Neural crest cell (in vitro differentiated cells): Measurements from ENCODE around the gene SLIT3. TPM values are rescaled to one million over a fixed set of nuclear protein-coding genes. Genes with fewer than 3 reads are reported as not detected.

Source experiments
- DNase-seq: peaks from one replicate; pipeline ENCODE4 v3.0.0; 2021; ENCODE audit warnings: low read depth, mixed read lengths, low spot score
- H3K27ac Mint-ChIP-seq: one replicate; pipeline ENCODE4 v1.8.0; 2021; ENCODE audit warnings: mild to moderate bottlenecking, mixed read lengths; ENCODE audit not compliant: unreplicated experiment
- H3K27me3 Mint-ChIP-seq: 2 replicates; pipeline ENCODE4 v1.8.0; 2021; ENCODE audit warnings: low read depth, mild to moderate bottlenecking, mixed read lengths
- H3K36me3 Mint-ChIP-seq: 2 replicates; pipeline ENCODE4 v1.8.0; 2021; ENCODE audit warnings: low read depth, mild to moderate bottlenecking, mixed read lengths
- H3K4me1 Mint-ChIP-seq: 2 replicates; pipeline ENCODE4 v1.8.0; 2021; ENCODE audit warnings: mixed read lengths
- H3K4me3 Mint-ChIP-seq: one replicate; pipeline ENCODE4 v1.8.0; 2021; ENCODE audit warnings: mild to moderate bottlenecking, mixed read lengths
- H3K9me3 Mint-ChIP-seq: 2 replicates; pipeline ENCODE4 v1.8.0; 2021; ENCODE audit warnings: mixed read lengths
- total RNA-seq: library from RNA; stranded (reverse); gene quantifications from 2 replicates; pipeline ENCODE4 v1.2.1, GENCODE V29; 2021
- TF ChIP-seq, protein P1 (sequence below): fragments of 200-600 bp; sonication (generic); conservative IDR thresholded peaks from 2 replicates; pipeline ENCODE4 v1.5.0; 2021; ENCODE audit warnings: antibody characterized with exemption, mild to moderate bottlenecking

Gene SLIT3
- total RNA-seq, 1 donor from 2014 or later, result 13.3 TPM

DNA sequence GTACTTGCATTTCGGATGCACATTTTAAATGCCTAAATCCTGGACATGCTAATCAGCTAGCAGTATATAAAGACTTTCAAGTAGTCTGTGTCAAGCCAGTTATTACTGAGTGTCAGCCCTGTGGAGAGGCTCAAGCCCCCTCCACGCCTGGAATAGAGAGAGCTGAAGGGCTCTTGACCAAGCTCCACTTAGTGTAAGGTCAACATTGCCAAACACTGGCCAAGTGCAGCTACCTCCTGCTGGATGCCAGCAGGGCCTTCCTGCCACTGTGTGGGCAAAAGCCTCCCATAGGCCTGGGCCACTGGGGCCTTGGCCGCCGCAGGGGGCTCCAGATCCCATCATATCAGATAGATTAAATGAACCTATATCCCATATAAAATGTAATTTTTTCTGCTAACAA is 482.4 kb downstream of the SLIT3 start:
- Mint-ChIP-seq H3K9me3 (no peaks in the 10 kb centered on the region), H3K36me3 (no peaks in the 10 kb centered on the region), H3K4me1 (peaks cover 33% of the 10 kb centered on the region), H3K4me3 (no peak overlapping the region), H3K27me3 (peaks cover 2% of the 10 kb centered on the region), H3K27ac (no peak overlapping the region)
- DNase-seq, result no peak
- TF ChIP-seq, protein P1, sequence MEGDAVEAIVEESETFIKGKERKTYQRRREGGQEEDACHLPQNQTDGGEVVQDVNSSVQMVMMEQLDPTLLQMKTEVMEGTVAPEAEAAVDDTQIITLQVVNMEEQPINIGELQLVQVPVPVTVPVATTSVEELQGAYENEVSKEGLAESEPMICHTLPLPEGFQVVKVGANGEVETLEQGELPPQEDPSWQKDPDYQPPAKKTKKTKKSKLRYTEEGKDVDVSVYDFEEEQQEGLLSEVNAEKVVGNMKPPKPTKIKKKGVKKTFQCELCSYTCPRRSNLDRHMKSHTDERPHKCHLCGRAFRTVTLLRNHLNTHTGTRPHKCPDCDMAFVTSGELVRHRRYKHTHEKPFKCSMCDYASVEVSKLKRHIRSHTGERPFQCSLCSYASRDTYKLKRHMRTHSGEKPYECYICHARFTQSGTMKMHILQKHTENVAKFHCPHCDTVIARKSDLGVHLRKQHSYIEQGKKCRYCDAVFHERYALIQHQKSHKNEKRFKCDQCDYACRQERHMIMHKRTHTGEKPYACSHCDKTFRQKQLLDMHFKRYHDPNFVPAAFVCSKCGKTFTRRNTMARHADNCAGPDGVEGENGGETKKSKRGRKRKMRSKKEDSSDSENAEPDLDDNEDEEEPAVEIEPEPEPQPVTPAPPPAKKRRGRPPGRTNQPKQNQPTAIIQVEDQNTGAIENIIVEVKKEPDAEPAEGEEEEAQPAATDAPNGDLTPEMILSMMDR, result no peak

DNA sequence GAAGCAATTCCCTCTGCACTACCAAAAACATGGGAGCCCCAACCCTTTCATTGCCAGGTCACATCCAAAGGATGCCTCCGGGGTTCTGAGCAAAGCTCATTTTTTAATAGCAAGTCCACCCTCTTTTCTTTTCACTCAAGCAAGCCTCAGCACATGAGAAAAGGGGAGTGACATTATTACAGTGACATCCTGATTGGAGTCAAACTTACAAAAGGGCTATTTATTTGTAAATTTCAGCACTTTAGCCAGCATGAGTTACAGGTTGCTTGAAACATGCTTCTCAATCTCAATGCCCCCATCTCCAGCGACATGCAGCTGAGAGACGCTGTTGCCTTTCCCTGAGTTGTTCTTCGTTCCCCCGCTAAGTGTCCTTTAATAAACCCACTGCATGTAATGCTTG is 483.3 kb downstream of the SLIT3 start:
- H3K27ac Mint-ChIP-seq, result no peak overlapping the region
- H3K9me3 Mint-ChIP-seq, result no peaks in the 10 kb centered on the region
- peaks cover 2% of the 10 kb centered on the region for H3K27me3 Mint-ChIP-seq
- H3K36me3 Mint-ChIP-seq, result no peaks in the 10 kb centered on the region
- TF ChIP-seq, protein P1, result no peak
- no peak overlapping the region for H3K4me3 Mint-ChIP-seq
- H3K4me1 Mint-ChIP-seq, result peaks cover 33% of the 10 kb centered on the region
- DNase-seq, result no peak

DNA sequence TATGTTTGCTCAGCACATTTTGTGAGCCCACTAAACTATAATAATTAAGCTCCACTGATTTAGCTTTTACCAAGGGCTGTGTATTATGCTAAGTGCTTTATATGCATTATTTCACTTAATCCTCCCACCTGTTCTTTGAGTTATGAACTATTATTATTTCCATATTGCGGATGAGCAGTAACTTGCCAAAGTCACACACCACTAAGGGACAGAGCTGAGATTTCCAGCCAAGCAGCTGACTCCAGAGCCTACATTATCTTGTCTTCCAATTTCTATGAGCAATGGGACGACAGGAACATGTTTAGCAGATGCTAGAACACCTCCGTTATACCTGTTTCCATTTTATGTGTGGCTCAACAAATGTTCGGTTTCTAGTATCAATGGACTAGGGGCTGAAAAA is 484.3 kb downstream of the SLIT3 start:
- H3K9me3 Mint-ChIP-seq, result no peaks in the 10 kb centered on the region
- no peaks in the 10 kb centered on the region for H3K36me3 Mint-ChIP-seq
- peaks cover 33% of the 10 kb centered on the region for H3K4me1 Mint-ChIP-seq
- TF ChIP-seq, protein P1, result no peak
- DNase-seq, result no peak
- H3K4me3 Mint-ChIP-seq, result no peak overlapping the region
- no peak overlapping the region for H3K27ac Mint-ChIP-seq
- peaks cover 2% of the 10 kb centered on the region for H3K27me3 Mint-ChIP-seq

DNA sequence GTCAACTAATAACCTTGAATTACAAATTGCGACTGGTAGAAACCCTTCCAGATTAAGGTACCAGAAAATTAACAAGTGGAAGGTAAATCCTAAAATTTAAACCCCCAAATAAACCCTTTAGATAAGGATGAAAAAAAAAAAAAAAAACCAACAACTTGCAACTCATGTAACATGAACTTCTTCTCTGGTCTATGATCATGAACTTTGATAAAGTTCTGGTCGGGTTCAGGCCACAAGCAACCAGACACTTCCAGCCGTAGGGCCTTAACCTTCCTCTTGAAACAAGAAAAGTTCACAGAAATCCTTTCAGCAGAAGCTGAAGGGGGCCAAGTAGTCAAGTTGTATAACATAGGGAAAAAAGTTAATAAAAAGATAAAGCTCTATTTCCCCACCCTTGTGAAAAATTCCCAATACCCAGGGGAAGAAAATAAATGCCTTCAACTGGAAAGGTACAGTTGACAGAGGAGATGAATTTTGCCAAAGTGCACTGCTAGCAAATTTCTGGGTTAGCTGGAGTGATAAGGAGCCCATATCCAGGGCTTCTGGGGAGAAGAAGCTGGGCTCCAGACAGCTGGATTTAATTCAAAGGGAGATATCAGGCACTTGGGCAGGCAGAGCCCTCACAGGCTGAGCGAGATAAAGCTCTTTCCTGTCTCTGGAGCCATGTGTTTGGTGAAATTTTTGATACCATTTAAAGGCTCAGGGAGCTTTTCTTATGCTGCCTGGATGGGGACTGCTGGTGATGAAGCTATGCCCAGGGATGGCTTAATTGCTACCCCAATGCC is 487.6 kb downstream of the SLIT3 start:
- no peaks in the 10 kb centered on the region for H3K9me3 Mint-ChIP-seq
- no peaks in the 10 kb centered on the region for H3K36me3 Mint-ChIP-seq
- DNase-seq, result no peak
- H3K4me3 Mint-ChIP-seq, result no peak overlapping the region
- TF ChIP-seq, protein P1, result no peak
- H3K27ac Mint-ChIP-seq, result no peak overlapping the region
- no peaks in the 10 kb centered on the region for H3K27me3 Mint-ChIP-seq
- H3K4me1 Mint-ChIP-seq, result peaks cover 8% of the 10 kb centered on the region

DNA sequence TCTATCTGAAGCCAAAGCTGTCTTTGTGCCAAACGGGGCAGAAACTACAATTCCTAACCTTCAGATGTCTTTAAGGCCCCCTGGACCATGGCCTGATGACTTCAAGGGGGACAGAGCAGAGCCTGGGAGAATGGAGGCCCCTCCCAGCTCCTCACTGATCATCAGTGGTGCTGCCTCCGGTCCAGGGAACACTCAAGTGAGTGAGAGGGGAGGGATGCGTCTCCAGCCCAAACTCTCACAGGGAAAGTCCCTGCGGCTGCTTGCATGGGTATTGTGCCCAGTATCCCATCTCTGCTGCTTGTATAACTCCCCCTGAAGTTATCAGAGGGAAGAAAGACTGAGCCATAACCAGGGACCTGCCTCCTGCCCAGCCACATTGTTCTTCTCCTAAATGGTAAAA is 490.3 kb downstream of the SLIT3 start:
- no peak overlapping the region for H3K4me3 Mint-ChIP-seq
- H3K4me1 Mint-ChIP-seq, result no peaks in the 10 kb centered on the region
- H3K9me3 Mint-ChIP-seq, result no peaks in the 10 kb centered on the region
- TF ChIP-seq, protein P1, result no peak
- no peaks in the 10 kb centered on the region for H3K27me3 Mint-ChIP-seq
- H3K36me3 Mint-ChIP-seq, result no peaks in the 10 kb centered on the region
- DNase-seq, result no peak
- H3K27ac Mint-ChIP-seq, result no peak overlapping the region
